ENCODE measurements around the gene AUTS2.

Gene AUTS2

DNA sequence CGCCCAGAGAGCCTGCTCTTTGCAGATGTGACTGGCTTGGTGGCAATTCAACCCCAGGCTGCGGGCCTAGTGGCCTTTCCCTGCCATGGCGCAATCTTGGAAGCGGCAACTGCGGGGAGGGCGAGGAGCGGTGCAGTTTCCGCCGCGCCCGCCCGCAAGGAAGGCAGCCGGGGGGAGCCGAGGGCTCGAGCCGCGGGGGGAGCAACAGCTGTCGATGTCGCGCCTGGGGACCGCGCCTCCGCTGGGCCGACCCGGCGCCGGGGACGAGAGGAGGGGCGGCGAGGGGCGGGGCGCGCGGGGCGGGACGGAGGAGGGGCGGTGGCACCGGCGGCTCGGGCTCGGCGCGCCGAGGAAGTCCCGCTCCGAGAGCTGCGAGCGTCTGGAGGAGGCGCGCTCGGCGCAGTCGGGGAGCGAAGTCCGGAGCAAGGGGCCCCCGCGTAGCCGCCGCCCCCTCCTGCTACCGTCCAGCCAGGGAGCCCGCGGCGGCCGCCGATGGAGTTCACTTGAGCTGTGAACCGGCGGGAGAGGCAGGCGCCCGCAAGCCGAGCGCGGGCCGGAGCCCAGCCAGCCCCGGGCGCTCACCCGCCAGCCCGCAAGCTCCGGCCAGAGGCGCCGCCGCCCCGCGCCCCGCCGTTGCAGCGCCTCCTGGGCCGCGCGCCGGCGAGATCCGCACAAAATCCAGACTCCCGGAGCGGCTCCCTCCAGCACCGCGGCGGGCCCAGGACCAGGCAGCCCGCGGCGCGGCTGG is 1095.6 kb downstream of the AUTS2 start:
- peak; percentile 22 for DNase-seq

DNA sequence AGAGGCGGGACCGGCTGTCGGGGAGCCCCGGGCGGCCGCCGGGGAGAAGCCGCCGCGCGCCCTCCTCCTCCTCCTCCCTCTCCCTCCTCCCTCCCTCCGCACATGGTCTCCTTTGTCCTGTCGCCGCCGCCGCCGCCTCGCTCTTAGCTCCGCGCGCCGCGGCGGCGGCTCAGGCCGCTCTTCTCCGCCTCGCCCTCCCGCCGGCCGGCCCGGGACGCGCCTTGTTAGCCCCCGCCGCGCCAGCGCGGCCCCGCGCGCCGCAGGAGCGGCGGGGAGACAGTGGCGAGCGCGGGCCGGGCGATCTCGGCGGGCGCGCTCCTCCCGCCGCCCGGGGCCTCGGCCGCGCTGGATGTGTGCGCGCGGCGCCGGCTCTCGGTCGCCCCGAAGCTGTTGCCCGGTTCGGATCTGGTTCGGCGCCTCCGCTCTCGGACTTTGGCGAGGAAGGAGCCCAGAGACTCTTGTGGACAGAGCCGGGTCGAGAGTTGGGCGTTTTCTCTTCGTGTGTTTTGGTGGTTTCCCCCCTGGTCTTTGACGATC is 1096.2 kb downstream of the AUTS2 start:
- no peak for DNase-seq

DNA sequence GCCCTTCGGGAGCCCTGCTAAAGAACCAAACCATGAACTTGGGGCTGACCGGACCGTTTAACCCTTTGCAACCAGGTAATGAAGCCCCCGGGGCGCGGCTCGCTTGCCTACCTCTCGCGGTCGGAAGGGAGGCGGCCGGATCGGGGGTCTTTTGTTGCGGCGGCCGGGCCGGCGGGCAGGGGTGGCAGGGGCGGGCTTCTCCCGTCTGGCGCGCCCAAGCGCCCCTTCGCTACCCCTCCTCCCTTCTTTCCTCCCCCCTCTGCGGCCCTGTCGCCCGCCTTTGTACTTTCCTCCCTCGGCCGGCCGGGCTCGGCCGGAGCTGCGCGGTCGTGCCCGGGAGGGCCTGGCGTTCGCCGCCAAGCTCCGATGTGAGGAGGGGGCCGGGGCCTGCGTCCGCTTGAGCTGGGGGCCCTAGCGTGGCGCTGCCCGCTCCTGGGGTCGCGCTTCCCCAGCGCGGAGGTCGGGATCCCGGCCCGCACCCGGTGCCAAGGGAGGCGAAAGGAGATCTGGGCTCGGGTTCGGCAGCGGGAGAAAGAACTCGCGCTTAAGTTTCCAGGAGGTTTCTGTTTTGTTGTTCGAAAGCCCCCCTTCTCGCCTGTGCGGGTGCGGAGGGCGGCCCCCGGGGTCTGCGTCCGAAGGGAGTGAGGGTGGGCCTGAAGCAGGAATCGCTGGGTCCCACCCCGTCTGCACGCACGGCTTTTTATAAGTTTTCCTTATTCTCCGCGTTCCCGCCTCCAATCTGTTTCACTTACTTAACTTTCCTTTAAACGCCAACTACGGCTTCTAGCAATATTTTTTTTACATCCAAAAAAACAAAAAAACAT is 1096.9 kb downstream of the AUTS2 start:
- DNase-seq: no peak

DNA sequence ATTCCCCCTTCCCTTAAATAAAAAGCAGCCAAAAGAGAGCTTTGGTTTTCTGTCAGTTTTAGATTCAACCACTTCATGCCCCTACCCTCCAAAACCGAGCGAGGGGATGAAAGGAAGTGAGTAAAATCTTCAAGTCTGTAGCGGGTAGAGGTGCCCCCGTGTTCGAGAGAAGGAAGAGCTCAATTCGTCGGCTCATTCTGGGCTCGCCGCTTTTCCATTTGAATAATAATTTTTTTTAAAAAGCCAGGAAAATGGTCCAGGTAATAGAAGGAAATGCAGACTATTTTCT is 1097.5 kb downstream of the AUTS2 start:
- DNase-seq: no peak

DNA sequence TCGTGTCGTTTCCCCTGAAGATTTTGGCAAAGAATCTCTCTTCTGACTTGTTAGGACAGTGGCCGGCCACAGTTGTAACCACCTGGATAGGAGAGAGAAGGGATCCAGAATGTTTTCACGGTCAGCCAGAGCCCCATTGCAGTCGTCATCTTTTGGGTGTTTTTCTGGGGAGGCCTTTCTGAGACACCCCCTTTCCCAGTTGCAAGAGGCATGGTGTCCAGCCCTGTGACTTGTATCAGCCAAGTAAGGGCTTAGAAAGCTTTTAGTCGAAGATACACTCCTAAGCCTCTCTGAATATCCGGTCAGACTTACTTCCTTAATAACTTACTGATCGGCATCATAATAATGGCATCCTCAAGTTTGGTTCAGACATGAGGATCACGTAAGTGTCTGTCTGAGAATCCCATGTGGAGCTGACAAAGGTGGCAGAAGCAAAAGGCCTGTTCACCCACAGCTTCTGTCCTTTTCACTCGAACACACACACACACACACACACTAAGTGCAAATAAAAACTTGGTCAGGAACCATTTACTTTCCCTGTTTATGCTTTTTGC is 1098.0 kb downstream of the AUTS2 start:
- no peak for DNase-seq

DNA sequence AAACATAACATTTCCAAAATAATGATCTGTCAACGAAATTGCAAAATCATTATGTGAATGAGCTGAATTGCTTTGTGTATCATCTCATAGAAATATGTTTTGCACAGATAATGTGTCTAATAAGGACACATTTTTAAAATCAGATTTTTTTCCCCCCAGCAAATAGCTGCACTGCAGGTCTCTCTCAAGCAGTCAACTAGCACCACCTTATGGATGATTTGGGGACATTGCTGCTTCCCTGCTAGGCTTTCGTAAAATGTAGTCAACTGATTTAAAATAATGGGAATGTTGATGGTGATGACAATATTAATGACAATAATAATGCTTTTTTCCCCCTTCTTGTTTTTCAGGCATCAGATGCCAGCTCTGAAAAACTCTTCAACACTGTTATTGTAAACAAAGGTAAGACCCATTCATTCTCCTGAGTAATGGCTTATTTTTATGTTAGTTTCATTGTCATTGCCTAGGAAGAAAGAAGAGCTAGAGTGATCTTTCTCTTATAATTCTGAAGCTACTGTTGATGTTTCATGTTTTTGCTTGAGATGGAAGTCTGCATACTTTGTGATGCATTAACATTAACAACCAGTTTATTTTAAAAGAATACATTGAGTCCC is 1100.1 kb downstream of the AUTS2 start:
- no peak for DNase-seq

DNA sequence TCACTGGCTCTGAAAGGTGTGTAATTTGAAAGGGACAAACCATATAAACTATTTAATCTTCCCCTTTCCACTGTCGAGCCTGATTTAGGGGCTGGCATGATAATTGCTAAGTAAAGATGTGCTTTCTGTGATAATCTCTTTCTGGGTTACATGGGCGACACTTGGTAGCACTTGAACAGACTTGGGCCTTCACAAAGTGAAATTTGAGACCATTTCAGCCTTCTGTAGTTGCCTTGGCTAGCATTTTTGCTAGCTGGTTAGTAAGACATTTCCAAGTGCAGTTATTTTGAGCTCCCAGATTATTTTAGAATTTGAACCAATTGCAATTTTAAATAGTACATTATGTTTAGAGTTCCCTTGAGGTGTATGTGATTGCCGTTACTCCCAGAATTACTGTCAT is 1101.0 kb downstream of the AUTS2 start:
- no peak for DNase-seq

DNA sequence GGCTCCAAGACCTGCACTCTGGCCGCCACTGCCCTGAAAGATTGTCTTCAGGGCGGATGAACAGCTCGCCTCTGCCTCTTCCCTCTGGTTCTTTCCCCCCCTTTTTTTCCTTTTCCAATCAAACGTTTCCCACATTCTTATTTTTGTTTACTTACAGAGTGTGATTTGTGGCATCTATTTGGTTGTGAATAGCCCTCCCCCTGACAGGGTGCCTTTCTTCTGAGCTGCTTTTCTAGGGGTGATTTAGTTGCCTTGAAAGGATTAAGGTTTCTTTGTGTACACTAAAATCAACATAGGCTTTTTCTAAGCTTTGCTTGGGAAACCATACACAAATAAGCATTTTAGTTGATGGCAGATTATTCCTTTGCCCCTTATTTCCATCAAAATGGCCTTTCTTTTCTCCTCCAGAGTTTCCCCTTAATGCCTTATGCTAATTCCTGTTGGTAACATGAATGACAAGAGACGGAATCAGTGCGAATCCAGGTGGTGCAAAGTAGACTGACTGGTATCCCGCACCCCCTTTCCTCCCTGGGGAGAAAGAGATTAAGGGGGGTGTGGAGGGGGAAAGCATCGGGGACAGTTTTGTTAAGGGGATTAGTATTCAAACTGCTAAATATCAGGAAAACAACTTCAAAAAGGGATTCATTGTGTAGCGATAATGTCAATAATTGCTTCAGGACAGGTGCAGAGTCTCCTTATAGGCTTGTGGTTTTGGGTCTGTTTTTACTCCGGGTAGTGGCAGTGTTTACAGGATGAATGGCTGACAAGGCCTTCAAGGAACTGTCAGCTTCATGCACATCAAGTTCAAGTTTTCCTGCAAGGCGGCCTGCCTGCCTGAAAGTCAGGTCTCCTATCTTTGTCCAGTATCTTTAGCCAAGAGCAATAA is 1102.0 kb downstream of the AUTS2 start:
- DNase-seq: no peak

DNA sequence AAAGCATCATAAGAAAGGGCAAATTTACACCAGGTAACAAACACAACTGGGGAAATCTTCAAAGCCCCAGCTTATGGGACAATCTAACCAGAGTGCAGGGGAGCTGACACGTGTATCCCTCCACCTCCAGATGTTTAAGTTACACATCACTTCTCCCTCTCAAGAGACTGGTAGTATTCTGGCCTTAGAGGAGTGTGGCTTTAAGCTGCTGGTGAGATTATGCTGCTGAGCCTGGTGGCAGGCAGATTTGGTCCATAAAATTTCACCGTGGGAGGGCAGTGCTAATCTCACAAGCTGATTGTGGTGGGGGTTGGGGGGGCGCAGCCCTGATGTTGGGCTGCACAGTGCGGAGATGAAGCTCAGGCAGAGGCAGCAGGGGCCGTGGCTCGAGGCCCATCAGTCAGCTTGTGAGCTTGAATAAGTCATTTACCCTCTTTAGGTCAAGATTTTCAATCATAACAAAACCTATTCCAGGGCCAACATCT is 1102.7 kb downstream of the AUTS2 start:
- DNase-seq: no peak

DNA sequence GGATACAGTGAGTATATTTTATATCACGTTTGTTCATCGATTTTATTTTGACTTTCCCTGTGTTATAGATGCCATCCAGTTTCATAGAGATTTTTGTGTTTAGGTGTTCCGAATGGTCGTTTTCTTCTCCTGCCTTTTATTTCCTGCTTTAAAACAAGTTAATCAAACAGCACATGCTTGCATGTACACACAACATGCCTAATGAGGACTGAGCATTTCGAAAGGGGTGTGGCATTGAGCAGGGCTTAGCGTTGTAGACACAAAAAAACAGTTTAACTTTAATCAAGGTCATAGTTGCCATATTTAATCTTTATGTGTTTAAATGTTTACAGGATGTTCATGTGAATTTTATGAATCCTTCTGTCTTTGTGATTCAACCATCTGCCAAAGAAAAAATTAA is 1103.2 kb downstream of the AUTS2 start:
- DNase-seq: no peak

DNA sequence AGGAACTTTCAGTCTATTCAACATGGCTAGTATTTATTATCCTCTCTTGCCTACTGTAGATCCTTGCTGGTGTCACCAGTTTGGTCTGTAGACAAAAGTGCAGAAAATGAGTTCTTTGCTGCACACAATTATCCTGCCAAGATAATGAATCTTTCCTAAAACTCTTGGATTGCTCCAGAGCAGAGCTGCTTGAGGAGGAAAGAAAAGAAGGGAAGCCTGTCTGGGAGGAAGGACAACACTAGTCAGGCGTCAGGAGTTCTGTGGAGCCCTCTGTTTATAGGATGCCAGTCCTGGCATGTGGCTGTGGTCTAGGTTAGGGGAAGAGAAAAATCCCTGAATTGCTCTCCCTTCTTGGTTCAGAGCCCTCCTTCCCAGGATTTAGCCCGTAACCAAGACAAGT is 1103.7 kb downstream of the AUTS2 start:
- DNase-seq: no peak

DNA sequence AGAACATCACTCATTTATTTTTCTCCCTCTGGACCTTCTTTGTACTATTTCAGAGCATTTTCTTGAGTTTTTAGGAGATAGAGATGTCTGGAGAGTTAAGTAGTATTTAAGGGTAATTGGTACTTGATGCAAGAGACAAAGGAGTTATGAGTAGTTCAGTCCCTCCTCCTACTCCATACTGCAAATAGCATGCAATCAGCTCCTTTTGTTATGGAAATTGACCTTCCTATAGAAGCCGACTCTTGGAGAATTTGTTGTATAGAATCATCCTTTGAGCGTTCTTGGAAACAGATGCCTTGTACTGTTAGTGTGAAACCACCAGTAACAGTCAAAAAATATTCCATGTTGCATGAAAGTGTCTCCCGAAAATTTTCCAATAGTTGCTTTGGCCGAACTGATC is 1105.5 kb downstream of the AUTS2 start:
- DNase-seq: no peak

DNA sequence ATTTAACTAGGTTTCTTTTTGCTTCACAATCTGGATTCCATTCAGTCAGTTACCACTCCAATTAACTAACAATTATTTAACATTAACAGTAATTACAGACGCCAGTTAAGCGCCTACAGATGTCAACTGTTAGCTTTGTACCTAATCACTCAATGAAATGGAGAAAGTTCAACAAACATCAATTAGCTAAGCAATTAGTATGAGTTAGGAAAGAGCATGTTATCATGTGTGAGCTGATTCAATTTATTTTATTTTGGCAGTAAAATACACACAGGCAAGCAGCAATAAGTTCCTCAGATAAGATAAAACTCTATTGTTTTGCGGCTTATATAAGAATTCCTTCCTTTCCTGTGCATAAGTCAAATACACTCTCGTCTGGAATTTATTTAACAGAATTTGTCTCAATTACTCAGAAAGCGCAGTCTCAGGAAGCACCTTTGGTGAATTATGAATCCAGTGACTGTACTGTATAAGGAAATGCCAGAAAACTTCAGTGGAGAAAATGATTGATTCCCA is 1106.6 kb downstream of the AUTS2 start:
- no peak for DNase-seq

DNA sequence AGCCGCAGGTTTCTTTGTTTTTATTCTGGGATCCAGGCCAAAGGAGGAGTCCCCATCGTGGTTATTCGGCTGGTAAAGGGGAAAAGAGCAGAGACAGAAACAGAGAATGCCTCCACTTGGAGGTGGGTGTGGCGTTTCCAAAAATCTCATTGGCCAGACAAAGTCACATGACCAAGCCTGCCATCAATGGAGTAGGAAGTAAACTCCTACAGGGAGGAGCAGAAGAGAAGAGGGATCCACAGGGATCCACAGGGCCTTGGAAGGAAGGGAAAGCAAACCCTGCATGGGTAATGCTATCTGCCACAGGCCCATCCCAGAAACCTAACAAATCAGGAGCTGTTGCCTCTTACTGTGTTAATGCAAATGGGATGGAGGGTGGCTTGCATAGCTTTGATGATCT is 1107.9 kb downstream of the AUTS2 start:
- DNase-seq: no peak

DNA sequence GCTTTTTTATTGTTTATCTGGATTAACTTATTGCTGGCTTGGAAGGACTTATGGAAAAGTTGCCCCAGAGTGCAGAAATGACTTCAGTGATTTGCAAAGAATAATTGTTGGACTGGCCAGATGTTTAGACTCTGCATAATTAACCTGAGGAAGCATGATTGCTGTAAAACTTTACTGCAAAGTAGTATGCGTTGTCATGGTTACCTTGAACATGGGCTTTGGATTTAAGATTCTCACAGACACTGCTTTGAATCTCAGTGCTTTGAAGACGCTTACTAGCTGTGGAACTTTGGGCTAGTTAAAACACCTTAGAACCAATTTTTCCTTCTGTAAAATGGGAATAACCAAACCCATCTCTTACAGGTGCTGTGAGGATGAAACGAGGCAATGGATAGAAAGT is 1108.4 kb downstream of the AUTS2 start:
- DNase-seq: no peak

DNA sequence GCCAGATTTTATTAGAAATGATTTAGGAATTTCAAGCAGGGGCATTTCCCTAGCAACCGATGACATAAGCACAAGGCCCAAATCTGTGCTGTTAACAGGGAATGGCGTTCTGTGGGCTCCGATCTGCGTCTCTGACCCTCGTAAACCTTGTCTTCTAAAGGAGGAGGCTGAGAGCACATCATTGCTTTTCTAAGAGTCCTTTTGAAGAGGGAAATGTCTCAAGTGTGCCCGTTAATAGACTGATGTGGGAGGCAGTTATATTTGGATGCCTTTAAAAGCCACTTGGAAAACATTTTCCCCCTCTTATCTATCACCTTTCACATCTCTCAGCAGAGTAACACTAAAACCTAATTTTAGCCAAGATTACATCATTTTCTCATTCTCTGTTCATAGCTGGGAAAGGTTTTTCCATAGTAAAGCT is 1109.6 kb downstream of the AUTS2 start:
- no peak for DNase-seq

DNA sequence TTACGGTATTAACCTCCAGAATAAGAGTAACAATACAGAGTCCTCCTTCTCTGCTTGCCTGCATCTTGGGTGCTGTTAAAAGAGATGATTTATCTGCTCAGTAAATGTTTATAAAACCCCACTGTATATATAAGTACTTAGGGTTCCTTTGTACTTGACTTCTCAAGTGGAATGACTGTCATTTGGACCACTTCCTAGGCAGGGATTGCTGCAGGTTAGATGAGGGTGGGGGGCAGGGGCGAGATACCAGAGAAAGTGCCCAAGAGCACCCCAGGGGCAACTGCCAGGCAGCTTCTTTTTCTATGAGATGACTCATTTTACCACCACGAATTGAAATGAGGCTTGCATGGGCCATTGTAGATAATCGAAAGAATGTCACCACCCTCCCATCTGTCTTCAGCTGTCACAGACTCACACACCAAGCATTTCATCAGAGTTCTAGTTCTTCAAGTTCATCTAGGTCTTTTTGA is 1111.8 kb downstream of the AUTS2 start:
- DNase-seq: no peak

DNA sequence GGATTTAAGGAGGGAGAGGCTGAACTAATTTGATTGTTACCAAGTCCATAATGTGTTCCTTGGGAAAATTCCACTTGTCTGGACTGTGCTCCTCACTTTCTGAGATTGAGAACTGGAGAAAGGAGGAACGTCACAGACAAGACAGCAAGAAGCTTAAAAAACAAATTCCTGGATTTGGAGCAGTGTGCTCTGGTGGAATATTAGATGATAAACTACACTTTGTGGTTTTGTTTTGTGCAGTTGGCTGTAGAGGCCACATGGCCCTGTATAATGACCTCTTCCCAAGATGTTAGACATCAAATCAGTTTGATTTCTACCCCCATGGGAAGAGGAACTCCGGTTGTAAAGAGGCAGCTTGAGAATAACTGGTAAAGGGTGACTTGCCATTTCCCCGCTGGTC is 1112.4 kb downstream of the AUTS2 start:
- DNase-seq: no peak

DNA sequence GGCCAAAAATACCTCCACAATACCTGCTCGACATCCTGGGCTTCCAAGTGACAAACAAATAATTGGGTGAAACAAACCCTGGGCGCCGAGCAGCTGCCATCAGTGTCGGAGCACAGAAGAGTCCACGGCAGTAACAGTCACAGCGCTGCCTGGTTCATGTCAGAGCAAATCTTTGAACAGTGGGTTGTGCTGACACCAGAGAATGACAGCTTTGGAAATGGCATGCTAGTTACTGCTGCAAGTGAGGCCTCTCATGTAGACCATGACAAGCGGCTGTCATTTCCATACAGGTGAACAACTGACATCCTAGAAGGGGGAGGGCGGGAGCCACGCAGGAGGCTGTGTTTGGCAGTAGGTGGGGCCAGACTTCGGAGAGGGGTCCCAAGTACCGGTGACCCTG is 1113.2 kb downstream of the AUTS2 start:
- DNase-seq: no peak

DNA sequence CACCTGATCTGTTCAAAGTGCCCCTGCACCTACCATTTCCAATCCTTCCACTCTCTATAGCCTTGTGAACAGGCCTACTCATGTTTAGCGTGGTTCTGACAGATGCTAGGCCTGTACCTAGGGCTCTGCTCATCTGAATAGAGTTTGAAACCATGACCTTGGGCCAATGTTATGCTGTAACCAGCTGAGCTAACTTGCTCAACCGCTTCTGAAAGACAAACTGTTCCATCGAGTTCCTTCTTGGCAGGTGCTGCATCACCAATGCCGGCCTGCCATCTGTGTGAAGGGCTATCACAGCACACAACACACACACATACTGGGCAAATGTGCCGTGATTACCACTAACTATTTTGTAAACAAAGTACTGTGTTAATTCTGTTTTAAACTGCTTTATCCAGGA is 1114.7 kb downstream of the AUTS2 start:
- DNase-seq: no peak

DNA sequence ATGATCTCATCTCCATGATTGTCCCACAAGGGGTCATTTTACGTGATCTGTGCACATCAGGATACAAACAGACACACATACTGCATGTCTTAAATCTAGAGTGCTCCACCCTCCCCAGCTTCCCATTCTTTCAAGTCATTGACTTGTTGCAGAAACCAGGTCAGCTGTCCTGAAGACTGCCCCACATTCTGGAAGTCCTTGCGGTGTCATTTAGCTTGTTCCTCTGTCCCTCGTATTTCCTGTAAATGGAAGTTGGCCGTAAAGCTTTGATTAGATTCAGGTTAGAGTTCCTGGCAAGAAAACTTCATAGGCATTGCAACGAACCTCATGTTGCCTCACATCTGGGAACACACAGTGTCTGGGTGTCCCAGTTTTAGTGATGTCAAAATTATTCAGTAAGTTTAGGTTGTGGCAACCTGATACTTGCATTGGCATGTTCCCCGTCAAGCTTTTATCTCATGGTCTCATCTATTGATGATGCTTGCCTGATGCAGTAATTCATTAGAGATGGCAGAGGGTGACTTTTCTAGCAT is 1116.3 kb downstream of the AUTS2 start:
- DNase-seq: no peak

Data from effector CD8-positive, alpha-beta T cell (primary cell).